ENCODE measurements around the gene INPP5J. TPM values are rescaled to one million over a fixed set of nuclear protein-coding genes. Genes with fewer than 3 reads are reported as not detected.

Gene INPP5J
- total RNA-seq, 1 experiment from 2014 or later = 4.6 TPM

GRCh38 chr22:31133911-31134310 is 11.1 kb downstream of the INPP5J start:
- Histone ChIP-seq H3K27ac (ENCODE audit: low read depth, low read length, poor library complexity, severe bottlenecking) (no peak overlapping the region), H3K27me3 (replicated peaks; ENCODE audit: insufficient read depth, low read depth, low read length, poor library complexity) (no peaks in the 10 kb centered on the region), H3K4me3 (ENCODE audit: low read depth, low read length, poor library complexity, severe bottlenecking) (no peak overlapping the region), H3K4me1 (ENCODE audit: insufficient read depth, low read length, poor library complexity, severe bottlenecking) (peaks cover 6% of the 10 kb centered on the region), H3K36me3 (ENCODE audit: insufficient read depth, low read length, poor library complexity, severe bottlenecking) (peaks cover 54% of the 10 kb centered on the region), H3K9me3 (ENCODE audit: low read depth, low read length, poor library complexity, severe bottlenecking) (no peaks in the 10 kb centered on the region)
- DNase-seq (ENCODE audit: low spot score) = no peak
- no TSS peak for BruUV-seq (replicated peaks)
- ChIA-PET CTCF (interaction anchor here (0.6 kb wide), 1 partner anchor 284 kb away, joined by 3 read pairs; no protein-coding TSS in a partner anchor), POLR2A (ENCODE audit: low non-redundant PET) (no interaction called here)
- intact Hi-C loops (cut with micrococcal nuclease; ENCODE audit: unreplicated experiment) = no loop called here
- TF ChIP-seq EZH2 (IDR thresholded peaks at IDR 0.05; ENCODE audit: borderline replicate concordance, low read depth, low read length, poor library complexity, severe bottlenecking) (no peak), CTCF (conservative IDR thresholded peaks at IDR 0.05; ENCODE audit: low read depth, low read length) (no peak)

- CTCF ChIA-PET = interaction anchor here (0.6 kb wide), 1 partner anchor 283 kb away, joined by 3 read pairs; no protein-coding TSS in a partner anchor
- intact Hi-C loops (cut with micrococcal nuclease; ENCODE audit: unreplicated experiment) = no loop called here
Observed at GRCh38 chr22:31134688-31135087, 11.9 kb downstream of the INPP5J start.

GRCh38 chr22:31135706-31136105 is 12.9 kb downstream of the INPP5J start:
- H3K9me3 ChIP-seq (ENCODE audit: low read depth, low read length, poor library complexity, severe bottlenecking) = no peaks in the 10 kb centered on the region
- no peaks in the 10 kb centered on the region for H3K27me3 ChIP-seq (replicated peaks; ENCODE audit: insufficient read depth, low read depth, low read length, poor library complexity)
- TF ChIP-seq CTCF (conservative IDR thresholded peaks at IDR 0.05; ENCODE audit: low read depth, low read length) (no peak), EZH2 (IDR thresholded peaks at IDR 0.05; ENCODE audit: borderline replicate concordance, low read depth, low read length, poor library complexity, severe bottlenecking) (no peak)
- intact Hi-C loops (cut with micrococcal nuclease; ENCODE audit: unreplicated experiment) = no loop called here
- CTCF ChIA-PET = no interaction called here
- no peak for DNase-seq (ENCODE audit: low spot score)
- H3K4me3 ChIP-seq (ENCODE audit: low read depth, low read length, poor library complexity, severe bottlenecking) = no peak overlapping the region
- H3K36me3 ChIP-seq (ENCODE audit: insufficient read depth, low read length, poor library complexity, severe bottlenecking) = peaks cover 54% of the 10 kb centered on the region
- H3K4me1 ChIP-seq (ENCODE audit: insufficient read depth, low read length, poor library complexity, severe bottlenecking) = peaks cover 10% of the 10 kb centered on the region
- POLR2A ChIA-PET (ENCODE audit: low non-redundant PET) = no interaction called here
- BruUV-seq (replicated peaks) = no TSS peak
- H3K27ac ChIP-seq (ENCODE audit: low read depth, low read length, poor library complexity, severe bottlenecking) = no peak overlapping the region

More at GRCh38 chr22:31134688-31135087, 11.9 kb downstream of the INPP5J start:
- Histone ChIP-seq H3K27ac (ENCODE audit: low read depth, low read length, poor library complexity, severe bottlenecking) (no peak overlapping the region), H3K9me3 (ENCODE audit: low read depth, low read length, poor library complexity, severe bottlenecking) (no peaks in the 10 kb centered on the region), H3K4me3 (ENCODE audit: low read depth, low read length, poor library complexity, severe bottlenecking) (no peak overlapping the region), H3K4me1 (ENCODE audit: insufficient read depth, low read length, poor library complexity, severe bottlenecking) (peaks cover 6% of the 10 kb centered on the region), H3K27me3 (replicated peaks; ENCODE audit: insufficient read depth, low read depth, low read length, poor library complexity) (no peaks in the 10 kb centered on the region), H3K36me3 (ENCODE audit: insufficient read depth, low read length, poor library complexity, severe bottlenecking) (peaks cover 54% of the 10 kb centered on the region)
- POLR2A ChIA-PET (ENCODE audit: low non-redundant PET) = no interaction called here
- DNase-seq (ENCODE audit: low spot score) = no peak
- no peak for TF ChIP-seq EZH2 (IDR thresholded peaks at IDR 0.05; ENCODE audit: borderline replicate concordance, low read depth, low read length, poor library complexity, severe bottlenecking)
- BruUV-seq (replicated peaks) = no TSS peak

- CTCF ChIA-PET = no interaction called here
- peaks cover 54% of the 10 kb centered on the region for H3K36me3 ChIP-seq (ENCODE audit: insufficient read depth, low read length, poor library complexity, severe bottlenecking)
- POLR2A ChIA-PET (ENCODE audit: low non-redundant PET) = no interaction called here
- no TSS peak for BruUV-seq (replicated peaks)
- no peaks in the 10 kb centered on the region for H3K27me3 ChIP-seq (replicated peaks; ENCODE audit: insufficient read depth, low read depth, low read length, poor library complexity)
- intact Hi-C loops (cut with micrococcal nuclease; ENCODE audit: unreplicated experiment) = no loop called here
- H3K27ac ChIP-seq (ENCODE audit: low read depth, low read length, poor library complexity, severe bottlenecking) = no peak overlapping the region
- DNase-seq (ENCODE audit: low spot score) = no peak
- peaks cover 14% of the 10 kb centered on the region for H3K4me1 ChIP-seq (ENCODE audit: insufficient read depth, low read length, poor library complexity, severe bottlenecking)
- no peaks in the 10 kb centered on the region for H3K9me3 ChIP-seq (ENCODE audit: low read depth, low read length, poor library complexity, severe bottlenecking)
- TF ChIP-seq CTCF (conservative IDR thresholded peaks at IDR 0.05; ENCODE audit: low read depth, low read length) (no peak), EZH2 (IDR thresholded peaks at IDR 0.05; ENCODE audit: borderline replicate concordance, low read depth, low read length, poor library complexity, severe bottlenecking) (no peak)
- H3K4me3 ChIP-seq (ENCODE audit: low read depth, low read length, poor library complexity, severe bottlenecking) = no peak overlapping the region
Observed at GRCh38 chr22:31136155-31136554, 13.4 kb downstream of the INPP5J start.

Data from A673 (cell line).